ENCODE measurements around the gene B4GALT5. TPM values are rescaled to one million over a fixed set of nuclear protein-coding genes. Genes with fewer than 3 reads are reported as not detected.

Gene B4GALT5
- total RNA-seq, 1 donor from 2014 or later: 72.9 TPM

DNA sequence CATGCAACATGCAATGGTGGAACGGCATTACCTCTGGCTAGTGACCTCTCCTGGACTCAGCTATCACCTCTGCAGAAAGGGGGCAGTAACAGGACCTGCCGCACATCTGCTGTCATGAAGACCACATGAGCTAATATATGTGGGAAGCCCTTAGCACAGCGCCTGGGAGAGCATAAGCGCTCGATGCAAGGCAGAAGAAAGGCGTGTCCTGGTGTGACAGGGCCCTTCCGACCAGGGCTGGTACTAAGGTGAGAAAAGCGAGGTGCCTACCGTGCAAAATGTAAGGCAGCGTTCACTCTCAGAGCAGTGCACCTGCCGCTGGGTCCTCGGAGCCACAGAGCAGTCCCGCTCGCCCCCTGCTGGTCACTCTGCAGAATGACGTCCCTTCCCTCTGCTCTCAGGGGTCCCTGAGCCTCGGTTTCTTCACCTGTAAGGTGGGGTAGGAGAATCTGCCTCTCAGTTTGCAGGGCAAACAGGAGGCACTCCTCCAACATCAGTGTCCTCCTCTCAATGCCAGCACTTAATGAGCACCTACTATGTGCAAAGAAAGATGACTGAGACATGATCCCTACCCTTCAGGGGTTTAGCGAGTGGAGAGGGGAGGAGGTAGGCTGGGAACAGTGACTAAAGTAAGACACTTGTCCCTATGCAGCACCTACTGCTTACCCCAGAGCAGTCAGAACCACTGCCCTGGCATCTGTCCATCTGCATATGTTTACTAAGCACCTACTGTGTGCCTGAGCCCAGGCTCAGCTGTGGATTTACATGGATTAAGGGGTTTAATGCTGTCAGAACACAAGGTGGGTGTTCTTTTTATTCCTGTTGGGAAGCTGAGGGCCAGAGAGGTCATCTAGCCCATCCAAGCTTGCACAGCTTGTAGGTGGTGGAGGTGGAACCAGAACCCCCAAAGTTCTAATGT is 104.7 kb downstream of the B4GALT5 start:
- peak; percentile 80 for ATAC-seq (ENCODE audit: low read depth)
- peak overlapping the region; percentile 46 for H3K27ac Mint-ChIP-seq
- TF ChIP-seq, protein P1, sequence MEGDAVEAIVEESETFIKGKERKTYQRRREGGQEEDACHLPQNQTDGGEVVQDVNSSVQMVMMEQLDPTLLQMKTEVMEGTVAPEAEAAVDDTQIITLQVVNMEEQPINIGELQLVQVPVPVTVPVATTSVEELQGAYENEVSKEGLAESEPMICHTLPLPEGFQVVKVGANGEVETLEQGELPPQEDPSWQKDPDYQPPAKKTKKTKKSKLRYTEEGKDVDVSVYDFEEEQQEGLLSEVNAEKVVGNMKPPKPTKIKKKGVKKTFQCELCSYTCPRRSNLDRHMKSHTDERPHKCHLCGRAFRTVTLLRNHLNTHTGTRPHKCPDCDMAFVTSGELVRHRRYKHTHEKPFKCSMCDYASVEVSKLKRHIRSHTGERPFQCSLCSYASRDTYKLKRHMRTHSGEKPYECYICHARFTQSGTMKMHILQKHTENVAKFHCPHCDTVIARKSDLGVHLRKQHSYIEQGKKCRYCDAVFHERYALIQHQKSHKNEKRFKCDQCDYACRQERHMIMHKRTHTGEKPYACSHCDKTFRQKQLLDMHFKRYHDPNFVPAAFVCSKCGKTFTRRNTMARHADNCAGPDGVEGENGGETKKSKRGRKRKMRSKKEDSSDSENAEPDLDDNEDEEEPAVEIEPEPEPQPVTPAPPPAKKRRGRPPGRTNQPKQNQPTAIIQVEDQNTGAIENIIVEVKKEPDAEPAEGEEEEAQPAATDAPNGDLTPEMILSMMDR (IDR thresholded peaks at IDR 0.05): peak; percentile 78

DNA sequence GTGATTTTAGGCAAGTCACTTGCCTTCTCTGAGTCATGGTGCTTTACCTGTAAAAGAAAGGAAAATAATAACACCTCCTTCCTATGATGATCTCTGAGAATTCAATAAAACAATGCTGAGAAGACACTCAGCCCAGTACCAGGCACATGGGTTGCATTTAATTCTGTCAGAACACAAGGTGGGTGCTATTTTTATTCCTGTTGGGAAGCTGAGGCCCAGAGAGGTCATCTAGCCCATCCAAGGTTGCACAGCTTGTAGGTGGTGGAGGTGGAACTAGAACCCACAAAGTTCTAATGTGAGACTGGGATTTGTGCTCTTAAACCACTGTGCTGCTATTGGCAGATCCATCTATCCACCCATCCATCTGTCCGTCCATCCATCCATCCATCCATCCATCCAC is 106.1 kb downstream of the B4GALT5 start:
- Mint-ChIP-seq H3K27ac (no peak overlapping the region), H3K9me3 (no peaks in the 10 kb centered on the region), H3K4me3 (no peak overlapping the region), H3K27me3 (peaks cover 17% of the 10 kb centered on the region), H3K4me1 (peaks cover 19% of the 10 kb centered on the region), H3K36me3 (ENCODE audit: low read depth) (no peaks in the 10 kb centered on the region)
- intact Hi-C loops (cut with micrococcal nuclease): no loop called here
- DNase-seq (no peak), ATAC-seq (ENCODE audit: low read depth) (no peak)
- ChIA-PET POLR2A (interaction anchor here (0.5 kb wide), 1 partner anchor 332 kb away, joined by 4 read pairs; no protein-coding TSS in a partner anchor), CTCF (interaction anchor here (1.0 to 5.9 kb wide), 5 partner anchors 10 to 253 kb away, joined by 3 to 85 read pairs (median 3); no protein-coding TSS in a partner anchor)
- TF ChIP-seq, protein P1 (IDR thresholded peaks at IDR 0.05): no peak

More for the DNA sequence above, 104.7 kb downstream of the B4GALT5 start:
- intact Hi-C loops (cut with micrococcal nuclease): loop anchor here (1.0 kb wide), 2 partner anchors 68 to 275 kb away; no protein-coding TSS in a partner anchor
- DNase-seq: peak; percentile 63
- H3K9me3 Mint-ChIP-seq: no peaks in the 10 kb centered on the region
- peak overlapping the region; percentile 7 for H3K4me3 Mint-ChIP-seq
- ChIA-PET POLR2A (interaction anchor here (1.3 kb wide), 1 partner anchor 237 kb away, joined by 3 read pairs; no protein-coding TSS in a partner anchor), CTCF (interaction anchor here (0.6 to 5.9 kb wide), 27 partner anchors 12 to 284 kb away, joined by 3 to 85 read pairs (median 5); partner anchors contain the start of gene B4GALT5)
- H3K4me1 Mint-ChIP-seq: peaks cover 19% of the 10 kb centered on the region
- peaks cover 17% of the 10 kb centered on the region for H3K27me3 Mint-ChIP-seq
- H3K36me3 Mint-ChIP-seq (ENCODE audit: low read depth): no peaks in the 10 kb centered on the region

DNA sequence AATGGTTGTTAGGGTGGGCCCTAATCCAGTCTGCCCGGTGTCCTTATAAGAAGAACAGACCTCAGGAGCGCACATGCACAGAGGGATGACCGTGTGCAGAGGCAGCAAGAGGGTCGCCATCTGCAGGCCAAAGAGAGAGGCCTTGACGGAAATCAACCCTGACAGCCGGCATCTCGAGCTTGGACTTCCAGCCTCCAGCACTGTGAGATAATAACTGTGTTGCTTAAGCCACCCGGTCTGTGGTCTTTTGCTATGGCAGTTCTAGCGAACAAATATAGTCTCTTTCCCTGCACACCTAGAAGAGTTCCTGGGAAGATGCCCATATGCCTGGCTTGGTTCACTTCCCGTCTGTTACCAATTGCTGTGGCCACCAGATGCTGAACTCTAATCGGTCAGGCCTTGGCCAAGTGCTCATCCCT is 110.5 kb downstream of the B4GALT5 start:
- DNase-seq (no peak), ATAC-seq (ENCODE audit: low read depth) (no peak)
- no peaks in the 10 kb centered on the region for H3K36me3 Mint-ChIP-seq (ENCODE audit: low read depth)
- no peak overlapping the region for H3K27ac Mint-ChIP-seq
- peaks cover 9% of the 10 kb centered on the region for H3K27me3 Mint-ChIP-seq
- peaks cover 1% of the 10 kb centered on the region for H3K4me1 Mint-ChIP-seq
- H3K9me3 Mint-ChIP-seq: no peaks in the 10 kb centered on the region
- no peak overlapping the region for H3K4me3 Mint-ChIP-seq
- TF ChIP-seq, protein P1 (IDR thresholded peaks at IDR 0.05): no peak
- POLR2A ChIA-PET: no interaction called here
- intact Hi-C loops (cut with micrococcal nuclease): no loop called here
- CTCF ChIA-PET: interaction anchor here (1.2 kb wide), 1 partner anchor 61 kb away, joined by 4 read pairs; no protein-coding TSS in a partner anchor

DNA sequence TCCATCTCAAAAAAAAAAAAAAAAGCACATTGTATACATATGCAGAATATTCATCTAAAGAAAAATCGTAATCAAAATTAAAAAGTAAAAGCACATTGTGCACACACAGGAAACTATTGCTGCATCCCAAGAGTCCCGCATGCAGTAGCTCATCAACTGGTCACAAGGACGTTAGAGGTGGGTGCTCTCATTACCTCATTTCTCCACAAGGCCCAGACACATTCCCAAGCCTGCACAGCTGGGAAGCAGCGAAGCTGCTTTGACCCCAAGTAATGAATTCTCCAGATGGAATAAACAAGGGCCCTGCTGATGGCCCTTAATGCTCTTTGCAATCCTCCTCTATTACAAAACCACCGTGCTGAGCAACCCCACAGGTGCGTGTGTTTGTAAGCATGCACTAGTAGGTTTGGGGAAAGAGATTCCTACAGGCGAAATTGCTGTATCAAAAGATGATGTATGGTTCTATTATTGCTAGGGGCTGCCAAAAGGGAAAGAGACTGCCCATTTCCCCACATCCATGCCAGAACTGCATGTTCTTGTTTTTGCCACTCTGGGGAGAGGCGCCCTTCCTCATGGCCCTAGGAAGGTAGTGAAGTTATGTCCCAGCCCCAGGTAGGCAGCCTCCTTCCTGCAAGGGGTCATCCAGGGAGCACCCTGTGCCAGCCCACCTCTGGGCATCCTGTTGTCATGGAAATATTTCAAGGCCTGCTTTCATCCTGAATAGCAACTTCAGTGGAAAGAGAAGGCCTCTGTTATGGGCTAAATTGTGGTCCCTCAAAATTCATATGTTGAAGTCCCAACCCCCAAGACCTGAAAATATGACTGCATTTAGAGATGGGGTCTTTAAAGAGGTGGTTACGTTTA is 111.1 kb downstream of the B4GALT5 start:
- TF ChIP-seq, protein P1 (IDR thresholded peaks at IDR 0.05): no peak
- no peaks in the 10 kb centered on the region for H3K4me1 Mint-ChIP-seq
- DNase-seq (no peak), ATAC-seq (ENCODE audit: low read depth) (no peak)
- no peak overlapping the region for H3K4me3 Mint-ChIP-seq
- no peaks in the 10 kb centered on the region for H3K36me3 Mint-ChIP-seq (ENCODE audit: low read depth)
- ChIA-PET CTCF (interaction anchor here (1.2 kb wide), 1 partner anchor 61 kb away, joined by 4 read pairs; no protein-coding TSS in a partner anchor), POLR2A (no interaction called here)
- peaks cover 6% of the 10 kb centered on the region for H3K27me3 Mint-ChIP-seq
- no peaks in the 10 kb centered on the region for H3K9me3 Mint-ChIP-seq
- intact Hi-C loops (cut with micrococcal nuclease): no loop called here
- H3K27ac Mint-ChIP-seq: no peak overlapping the region
